Activated effector memory CD4-positive, alpha-beta T cell treated with Interleukin-2 at 50 U/mL for 16 hours (primary cell): ENCODE results near the gene TBC1D2B.
"Not testable (repeated sequence)": the region's sequence is repeated elsewhere in the genome, so short reads cannot be mapped to it uniquely, and the experiment has no call there.

Experiments used
- DNase-seq: peaks from one replicate; pipeline ENCODE4 v3.0.0-alpha.2; 2020

TBC1D2B gene

GRCh38 chr15:77985031-77985930, 92.2 kb downstream of the TBC1D2B start:
- DNase-seq: no peak

GRCh38 chr15:77984446-77984861, 93.1 kb downstream of the TBC1D2B start:
- DNase-seq: no peak

GRCh38 chr15:77983708-77984445, 93.6 kb downstream of the TBC1D2B start:
- DNase-seq: no peak

- no peak for DNase-seq
Measured at GRCh38 chr15:77983091-77983707, 94.3 kb downstream of the TBC1D2B start.

- no peak for DNase-seq
Measured at GRCh38 chr15:77982127-77982490, 95.4 kb downstream of the TBC1D2B start.

- no peak for DNase-seq
Measured at GRCh38 chr15:77981281-77982126, 96.0 kb downstream of the TBC1D2B start.

- DNase-seq: not testable (repeated sequence)
Measured at GRCh38 chr15:77980674-77981073, 96.8 kb downstream of the TBC1D2B start.

- DNase-seq: no peak
Measured at GRCh38 chr15:77980098-77980497, 97.4 kb downstream of the TBC1D2B start.

- not testable (repeated sequence) for DNase-seq
Measured at GRCh38 chr15:77979157-77979556, 98.4 kb downstream of the TBC1D2B start.

- DNase-seq: not testable (repeated sequence)
Measured at GRCh38 chr15:77978759-77979145, 98.8 kb downstream of the TBC1D2B start.

- not testable (repeated sequence) for DNase-seq
Measured at GRCh38 chr15:77977903-77978758, 99.4 kb downstream of the TBC1D2B start.

GRCh38 chr15:77976760-77977525, 100.6 kb downstream of the TBC1D2B start:
- not testable (repeated sequence) for DNase-seq

GRCh38 chr15:77976095-77976450, 101.4 kb downstream of the TBC1D2B start:
- DNase-seq: not testable (repeated sequence)

- no peak for DNase-seq
Measured at GRCh38 chr15:77975332-77976094, 102.0 kb downstream of the TBC1D2B start.

- DNase-seq: no peak
Measured at GRCh38 chr15:77974416-77975331, 102.8 kb downstream of the TBC1D2B start.

GRCh38 chr15:77974098-77974414, 103.5 kb downstream of the TBC1D2B start:
- no peak for DNase-seq

- DNase-seq: not testable (repeated sequence)
Measured at GRCh38 chr15:77973273-77974097, 104.0 kb downstream of the TBC1D2B start.

- not testable (repeated sequence) for DNase-seq
Measured at GRCh38 chr15:77972706-77973105, 104.8 kb downstream of the TBC1D2B start.
